GM12873 (cell line): ENCODE results near the gene TRAPPC10.

ENCODE experiments used
- TF ChIP-seq, protein P1 (sequence below): IDR thresholded peaks from 2 replicates; pipeline ENCODE4 v1.5.1; 2012; ENCODE audit warnings: low read depth, mild to moderate bottlenecking, moderate library complexity, low read length, control low read depth; ENCODE audit not compliant: insufficient read depth; ENCODE audit errors: missing control alignments

The TRAPPC10 gene

DNA sequence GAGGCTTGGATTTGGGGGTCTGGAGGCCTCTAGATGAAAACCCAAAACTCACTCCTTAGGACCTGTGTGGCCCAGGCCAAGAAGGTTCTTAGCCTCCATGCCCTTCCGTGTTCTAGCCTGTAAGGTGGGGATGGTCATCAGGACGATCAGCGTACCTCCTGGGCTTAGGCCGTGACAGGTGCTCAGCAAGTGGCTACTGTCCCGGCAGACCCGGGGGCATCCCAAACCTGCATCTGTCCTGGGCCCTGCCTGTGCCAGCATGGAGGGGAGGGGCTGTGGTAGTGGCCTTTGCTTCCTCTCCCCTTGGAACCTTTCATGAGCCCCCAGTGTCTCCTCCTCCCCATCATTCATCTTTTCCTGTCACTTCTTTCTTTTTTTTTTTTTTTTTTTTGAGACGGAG is 22.7 kb upstream of the TRAPPC10 start:
- TF ChIP-seq, protein P1, sequence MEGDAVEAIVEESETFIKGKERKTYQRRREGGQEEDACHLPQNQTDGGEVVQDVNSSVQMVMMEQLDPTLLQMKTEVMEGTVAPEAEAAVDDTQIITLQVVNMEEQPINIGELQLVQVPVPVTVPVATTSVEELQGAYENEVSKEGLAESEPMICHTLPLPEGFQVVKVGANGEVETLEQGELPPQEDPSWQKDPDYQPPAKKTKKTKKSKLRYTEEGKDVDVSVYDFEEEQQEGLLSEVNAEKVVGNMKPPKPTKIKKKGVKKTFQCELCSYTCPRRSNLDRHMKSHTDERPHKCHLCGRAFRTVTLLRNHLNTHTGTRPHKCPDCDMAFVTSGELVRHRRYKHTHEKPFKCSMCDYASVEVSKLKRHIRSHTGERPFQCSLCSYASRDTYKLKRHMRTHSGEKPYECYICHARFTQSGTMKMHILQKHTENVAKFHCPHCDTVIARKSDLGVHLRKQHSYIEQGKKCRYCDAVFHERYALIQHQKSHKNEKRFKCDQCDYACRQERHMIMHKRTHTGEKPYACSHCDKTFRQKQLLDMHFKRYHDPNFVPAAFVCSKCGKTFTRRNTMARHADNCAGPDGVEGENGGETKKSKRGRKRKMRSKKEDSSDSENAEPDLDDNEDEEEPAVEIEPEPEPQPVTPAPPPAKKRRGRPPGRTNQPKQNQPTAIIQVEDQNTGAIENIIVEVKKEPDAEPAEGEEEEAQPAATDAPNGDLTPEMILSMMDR: no peak

DNA sequence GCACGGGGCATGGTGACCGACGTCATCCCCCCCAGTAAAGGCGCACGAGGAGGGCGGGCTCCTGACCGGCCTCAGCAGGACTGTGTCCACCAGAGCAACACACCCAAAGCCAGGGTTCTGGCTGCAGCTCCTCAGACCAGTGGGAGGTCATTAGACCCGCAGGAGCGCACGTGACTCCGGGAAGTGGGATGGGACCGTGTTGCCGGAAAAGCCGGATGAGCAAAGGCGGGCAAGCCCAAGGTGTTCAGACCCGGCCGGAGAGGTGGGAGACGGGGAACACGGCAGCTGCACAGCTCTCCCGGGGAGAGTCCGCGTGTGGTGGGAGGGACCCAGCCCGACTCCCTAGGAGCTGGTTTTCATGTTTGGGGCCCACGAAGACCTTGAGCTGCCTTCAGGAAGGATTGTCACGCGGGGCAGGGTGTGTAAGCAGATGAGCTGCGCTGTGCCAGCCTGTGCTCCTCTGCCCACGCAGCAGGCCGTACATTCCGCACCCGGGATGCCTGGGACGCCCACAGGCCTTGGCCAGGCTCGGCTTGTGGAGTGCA is 20.6 kb upstream of the TRAPPC10 start:
- TF ChIP-seq, protein P1: no peak

DNA sequence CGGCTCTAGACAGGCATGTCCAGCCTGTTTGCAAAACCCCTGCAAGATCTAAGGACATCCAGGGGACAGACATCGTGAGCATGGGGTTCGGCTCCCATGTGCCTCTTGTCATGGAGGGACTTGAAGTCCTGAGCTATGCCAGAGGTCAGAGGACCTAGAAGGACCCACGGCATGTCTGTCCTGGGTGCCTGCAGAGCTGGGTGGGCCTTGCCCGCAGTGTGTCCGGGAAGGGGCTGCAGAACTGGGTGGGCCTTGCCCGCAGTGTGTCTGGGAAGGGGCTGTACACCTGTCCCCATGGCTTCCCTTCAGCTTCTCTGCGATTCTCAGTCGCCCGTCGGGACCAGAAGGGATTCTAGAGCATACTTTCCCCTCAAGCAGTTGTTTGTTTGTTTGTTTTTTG is 20.0 kb upstream of the TRAPPC10 start:
- TF ChIP-seq, protein P1: no peak

DNA sequence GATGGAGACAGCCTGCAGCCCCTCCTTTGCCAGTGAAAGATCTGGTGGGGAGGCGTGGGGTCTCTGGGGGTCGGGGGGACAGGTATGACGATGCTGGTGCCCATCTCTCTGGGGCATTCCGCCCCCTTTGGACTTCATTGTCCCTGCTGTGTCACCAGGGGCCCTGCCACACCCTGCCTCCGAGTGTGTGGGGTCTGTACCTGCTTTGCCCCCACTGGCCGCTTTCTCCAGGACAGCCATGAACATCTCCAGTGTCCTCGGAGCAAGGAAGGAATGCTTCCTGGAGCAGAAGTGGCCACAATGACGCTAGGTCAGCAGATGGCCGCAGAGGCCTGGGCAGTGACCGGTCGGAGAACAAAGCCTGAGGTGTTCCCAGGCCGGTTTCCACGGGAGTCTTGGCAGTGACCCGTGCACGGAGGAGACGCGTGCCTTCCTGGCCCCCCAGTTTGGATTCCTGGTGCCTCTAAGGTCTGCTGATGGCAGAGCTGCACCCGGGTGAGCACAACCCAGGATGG is 18.6 kb upstream of the TRAPPC10 start:
- TF ChIP-seq, protein P1: no peak

DNA sequence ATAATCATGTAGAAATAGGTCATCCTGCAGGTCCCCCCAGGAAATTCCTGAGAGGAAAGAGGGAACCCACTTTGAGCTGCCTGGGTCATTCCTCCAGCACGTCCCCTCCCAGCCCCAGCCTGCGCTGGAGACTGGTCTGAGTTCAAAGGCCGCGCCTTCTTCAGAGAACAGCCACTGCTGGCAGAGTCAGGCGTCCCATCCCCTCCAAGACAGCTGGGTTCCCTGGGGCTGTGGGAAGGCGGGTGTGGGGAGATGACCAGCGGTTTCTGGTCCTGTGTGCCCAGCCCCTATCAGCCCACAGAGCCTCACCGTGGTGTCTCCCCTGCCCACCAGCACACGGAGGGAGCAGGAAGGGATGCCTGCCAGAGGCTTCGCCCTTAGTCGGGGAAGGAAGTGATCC is 18.0 kb upstream of the TRAPPC10 start:
- TF ChIP-seq, protein P1: no peak

DNA sequence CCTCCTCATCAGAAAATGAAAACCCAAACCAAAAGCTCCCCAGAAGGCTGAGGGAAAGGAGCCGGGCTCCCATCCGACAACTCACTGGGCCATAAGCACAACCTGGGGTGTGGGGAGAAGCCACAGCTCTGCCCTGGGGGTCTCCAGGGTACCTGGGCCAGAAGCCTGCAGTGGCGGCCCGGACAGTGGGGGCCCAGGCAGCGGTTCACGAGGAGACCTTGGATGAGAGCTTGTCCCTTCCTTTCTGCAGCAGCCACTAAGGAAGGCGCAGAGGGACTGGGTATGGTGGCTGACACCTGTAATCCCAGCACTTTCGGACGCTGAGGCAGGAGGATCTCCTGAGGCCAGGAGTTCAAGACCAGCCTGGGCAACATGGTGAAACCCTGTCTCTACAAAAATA is 17.5 kb upstream of the TRAPPC10 start:
- TF ChIP-seq, protein P1: no peak

DNA sequence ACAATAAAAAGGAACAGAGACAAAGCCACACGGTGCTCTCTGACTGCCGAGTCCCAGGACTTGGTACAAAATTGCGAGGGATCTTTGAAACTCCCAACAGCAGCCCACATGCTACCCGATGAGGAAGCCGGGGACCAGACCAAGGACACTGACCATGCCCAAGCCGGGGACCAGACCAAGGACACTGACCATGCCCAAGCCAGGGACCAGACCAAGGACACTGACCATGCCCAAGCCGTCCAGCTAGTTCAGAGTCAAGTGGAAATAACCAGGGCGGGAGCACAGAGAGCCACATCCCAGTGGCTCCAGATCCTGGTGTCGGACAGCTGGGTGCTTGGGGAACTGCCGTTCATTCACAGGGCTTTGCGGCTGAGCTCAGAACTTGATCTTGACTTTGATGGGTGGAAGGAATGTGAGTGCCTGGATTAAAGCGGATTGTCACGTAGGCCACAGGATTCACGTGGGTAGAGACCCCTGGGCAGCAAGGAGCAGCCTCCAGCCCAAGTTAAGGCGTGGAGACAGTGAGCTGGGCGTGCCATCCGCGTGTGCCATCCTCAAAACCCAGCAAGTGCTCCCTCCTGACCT is 16.5 kb upstream of the TRAPPC10 start:
- TF ChIP-seq, protein P1: no peak
